ENCODE data around the gene PRTG. TPM values are rescaled to one million over a fixed set of nuclear protein-coding genes. Genes with fewer than 3 reads are reported as not detected.

PRTG gene
- total and polyA plus RNA-seq, 2 experiments from 2014 or later, result 0.63 to 3.4 TPM

DNA sequence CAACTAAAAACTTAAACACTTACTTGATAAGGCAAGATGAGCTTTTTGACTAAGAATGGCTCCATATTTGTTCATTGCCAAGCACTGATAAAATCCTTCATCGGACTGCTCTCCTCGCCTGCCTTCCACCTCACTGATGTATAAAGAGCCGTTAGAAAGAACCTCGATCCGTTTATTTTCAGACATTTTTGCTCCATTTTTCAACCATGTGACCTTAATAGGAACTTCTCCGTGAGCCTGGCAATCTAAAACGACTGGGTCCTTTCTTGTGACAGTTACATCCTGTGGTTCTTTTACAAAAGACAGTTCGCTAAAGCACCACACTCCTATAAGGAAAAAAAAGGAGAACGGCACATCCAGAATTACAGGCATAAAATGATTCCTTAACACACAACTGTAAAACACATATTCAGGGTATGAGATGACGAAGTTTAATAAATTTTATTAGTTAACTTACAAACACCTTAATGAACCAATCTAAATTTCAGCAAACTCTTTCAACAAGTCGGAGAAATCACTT lies 2.5 kb downstream of the PRTG start (continued):
- TF ChIP-seq ZNF114 (CRISPR knock-in tag; IDR thresholded peaks at IDR 0.05), result no peak
- no peak for TF ChIP-seq CREB1 (CRISPR knock-in tag; IDR thresholded peaks at IDR 0.05; ENCODE audit: low read depth)
- TF ChIP-seq ZNF331 (CRISPR knock-in tag; IDR thresholded peaks at IDR 0.05; ENCODE audit: low read depth), result no peak
- TF ChIP-seq, protein P1, sequence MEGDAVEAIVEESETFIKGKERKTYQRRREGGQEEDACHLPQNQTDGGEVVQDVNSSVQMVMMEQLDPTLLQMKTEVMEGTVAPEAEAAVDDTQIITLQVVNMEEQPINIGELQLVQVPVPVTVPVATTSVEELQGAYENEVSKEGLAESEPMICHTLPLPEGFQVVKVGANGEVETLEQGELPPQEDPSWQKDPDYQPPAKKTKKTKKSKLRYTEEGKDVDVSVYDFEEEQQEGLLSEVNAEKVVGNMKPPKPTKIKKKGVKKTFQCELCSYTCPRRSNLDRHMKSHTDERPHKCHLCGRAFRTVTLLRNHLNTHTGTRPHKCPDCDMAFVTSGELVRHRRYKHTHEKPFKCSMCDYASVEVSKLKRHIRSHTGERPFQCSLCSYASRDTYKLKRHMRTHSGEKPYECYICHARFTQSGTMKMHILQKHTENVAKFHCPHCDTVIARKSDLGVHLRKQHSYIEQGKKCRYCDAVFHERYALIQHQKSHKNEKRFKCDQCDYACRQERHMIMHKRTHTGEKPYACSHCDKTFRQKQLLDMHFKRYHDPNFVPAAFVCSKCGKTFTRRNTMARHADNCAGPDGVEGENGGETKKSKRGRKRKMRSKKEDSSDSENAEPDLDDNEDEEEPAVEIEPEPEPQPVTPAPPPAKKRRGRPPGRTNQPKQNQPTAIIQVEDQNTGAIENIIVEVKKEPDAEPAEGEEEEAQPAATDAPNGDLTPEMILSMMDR (conservative IDR thresholded peaks at IDR 0.05; ENCODE audit: low read depth in 2 of 2), result no peak

DNA sequence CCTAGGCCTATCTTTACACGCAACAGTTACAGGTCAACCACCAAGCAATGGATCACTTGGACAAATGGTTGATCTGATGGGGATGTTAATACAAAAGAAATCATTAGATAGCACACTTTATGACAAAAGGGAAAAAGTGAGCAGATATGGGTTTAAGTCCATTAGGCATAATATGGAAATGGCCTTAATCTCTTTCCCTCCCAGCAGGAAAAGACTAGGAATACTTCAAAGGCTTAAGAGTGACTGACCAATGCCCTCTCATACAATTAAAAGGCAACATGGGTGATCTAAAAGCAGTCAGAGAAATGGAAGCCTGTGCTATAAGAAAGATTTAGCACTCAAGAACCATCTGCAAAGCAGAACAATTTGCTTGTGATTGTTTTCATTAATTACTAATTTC lies 3.3 kb downstream of the PRTG start:
- Histone ChIP-seq H4K20me1 (replicated peaks; ENCODE audit: insufficient read depth) (peaks cover 32% of the 10 kb centered on the region), H3K4me2 (no peak overlapping the region), H3K9me2 (ENCODE audit: insufficient read depth) (no peaks in the 10 kb centered on the region), H3K27me3 (ENCODE audit: insufficient read depth) (peaks cover 100% of the 10 kb centered on the region), H3K79me2 (replicated peaks; ENCODE audit: insufficient read depth) (no peaks in the 10 kb centered on the region), H3K4me3 (no peak overlapping the region), H2AFZ (no peak overlapping the region), H3F3A (replicated peaks; ENCODE audit: low read depth) (peaks cover 7% of the 10 kb centered on the region), H3K4me1 (ENCODE audit: insufficient read depth) (peaks cover 22% of the 10 kb centered on the region), H3K36me3 (ENCODE audit: insufficient read depth) (no peaks in the 10 kb centered on the region), H3K27ac (ENCODE audit: low read depth) (no peak overlapping the region)
- no peaks in the 10 kb centered on the region for H3K36me3 Mint-ChIP-seq (ENCODE audit: low read depth)
- H3K4me3 Mint-ChIP-seq, result no peak overlapping the region
- TF ChIP-seq JUNB (IDR thresholded peaks at IDR 0.05; ENCODE audit: unreplicated experiment), result no peak
- H3K4me1 Mint-ChIP-seq, result peaks cover 11% of the 10 kb centered on the region
- no peaks in the 10 kb centered on the region; the same call in 2 of the 3 replicates for H3K9me3 Mint-ChIP-seq
- no peak overlapping the region for H3K27ac Mint-ChIP-seq
- H3K27me3 Mint-ChIP-seq (ENCODE audit: insufficient read depth, low read depth, poor library complexity), result peaks cover 47% of the 10 kb centered on the region
- ATAC-seq (no peak), DNase-seq (ENCODE audit: low spot score) (no peak)

DNA sequence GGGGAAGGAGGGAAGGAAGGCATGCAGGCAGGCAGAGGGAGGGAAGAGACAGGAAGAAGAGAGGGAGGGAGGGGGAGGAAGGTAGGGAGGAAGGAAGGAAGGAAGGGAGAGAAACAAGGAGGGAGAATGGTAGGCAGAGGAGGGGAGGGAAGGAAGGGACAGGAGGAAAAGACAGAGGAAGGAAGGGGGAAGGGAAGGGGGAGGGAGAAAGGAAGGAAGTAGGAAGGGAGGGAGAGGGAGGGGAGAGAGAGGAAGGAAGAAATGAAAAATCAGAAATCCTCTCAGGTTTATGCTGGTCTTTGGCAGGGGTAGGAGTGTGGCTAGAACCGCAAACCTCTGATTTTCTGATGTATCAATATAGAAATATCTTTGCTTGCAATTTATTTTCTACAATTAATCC lies 4.2 kb downstream of the PRTG start:
- DNase-seq (ENCODE audit: low spot score), result no peak
- peaks cover 9% of the 10 kb centered on the region for H3K4me1 Mint-ChIP-seq
- H3K27me3 Mint-ChIP-seq (ENCODE audit: insufficient read depth, low read depth, poor library complexity), result peaks cover 46% of the 10 kb centered on the region
- Histone ChIP-seq H3K4me1 (ENCODE audit: insufficient read depth) (peaks cover 20% of the 10 kb centered on the region), H3K9me2 (ENCODE audit: insufficient read depth) (no peaks in the 10 kb centered on the region), H3K4me3 (no peak overlapping the region), H3K4me2 (no peak overlapping the region), H4K20me1 (replicated peaks; ENCODE audit: insufficient read depth) (peaks cover 33% of the 10 kb centered on the region), H3K79me2 (replicated peaks; ENCODE audit: insufficient read depth) (no peaks in the 10 kb centered on the region), H2AFZ (no peak overlapping the region), H3F3A (replicated peaks; ENCODE audit: low read depth) (peaks cover 7% of the 10 kb centered on the region), H3K27me3 (ENCODE audit: insufficient read depth) (peaks cover 100% of the 10 kb centered on the region), H3K27ac (ENCODE audit: low read depth) (no peak overlapping the region), H3K36me3 (ENCODE audit: insufficient read depth) (no peaks in the 10 kb centered on the region)
- H3K4me3 Mint-ChIP-seq, result no peak overlapping the region
- ATAC-seq, result no peak
- no peaks in the 10 kb centered on the region for H3K36me3 Mint-ChIP-seq (ENCODE audit: low read depth)
- no peak for TF ChIP-seq ZNF114 (CRISPR knock-in tag; IDR thresholded peaks at IDR 0.05)
- H3K27ac Mint-ChIP-seq, result no peak overlapping the region
- H3K9me3 Mint-ChIP-seq, result no peaks in the 10 kb centered on the region; the same call in 2 of the 3 replicates

DNA sequence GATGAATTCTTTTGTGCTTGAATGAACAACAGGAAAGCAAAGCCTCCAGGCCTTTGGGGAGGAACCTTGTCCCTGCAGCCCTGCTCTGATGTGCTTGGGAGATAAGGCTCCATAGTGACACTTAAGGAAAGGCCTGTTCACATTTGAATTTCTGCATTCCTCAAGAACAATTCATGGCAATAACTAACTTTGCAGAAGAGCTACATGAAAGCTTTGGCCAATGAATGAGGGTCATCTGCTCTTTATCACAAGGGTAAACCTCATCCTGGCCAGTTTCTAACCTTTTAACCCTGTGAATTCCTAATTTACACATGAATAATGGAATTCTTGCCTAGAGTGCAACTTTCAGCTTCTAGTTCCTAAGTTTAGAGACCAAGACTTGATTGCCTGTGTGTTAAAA lies 5.6 kb downstream of the PRTG start:
- no peak overlapping the region for H3K4me3 ChIP-seq
- no peak overlapping the region for H3K4me2 ChIP-seq
- no peaks in the 10 kb centered on the region for H3K9me3 Mint-ChIP-seq
- peaks cover 7% of the 10 kb centered on the region for H3F3A ChIP-seq (replicated peaks; ENCODE audit: low read depth)
- H3K9me2 ChIP-seq (ENCODE audit: insufficient read depth), result no peaks in the 10 kb centered on the region
- no peak overlapping the region for H3K4me3 Mint-ChIP-seq
- no peak for TF ChIP-seq STAT1 (IDR thresholded peaks at IDR 0.05; ENCODE audit: unreplicated experiment)
- no peak for TF ChIP-seq ZNF114 (CRISPR knock-in tag; IDR thresholded peaks at IDR 0.05)
- TF ChIP-seq ZNF331 (CRISPR knock-in tag; IDR thresholded peaks at IDR 0.05; ENCODE audit: low read depth), result no peak
- TF ChIP-seq POLR2AphosphoS5 (IDR thresholded peaks at IDR 0.05; ENCODE audit: low read depth), result peak; percentile 55; the same call in 1 of the 2 replicates
- no peak for TF ChIP-seq CREB1 (CRISPR knock-in tag; IDR thresholded peaks at IDR 0.05; ENCODE audit: low read depth)
- peak; percentile 62 for DNase-seq (ENCODE audit: low spot score)
- H3K4me1 Mint-ChIP-seq, result peaks cover 7% of the 10 kb centered on the region
- no peaks in the 10 kb centered on the region for H3K79me2 ChIP-seq (replicated peaks; ENCODE audit: insufficient read depth)
- peaks cover 17% of the 10 kb centered on the region for H3K4me1 ChIP-seq (ENCODE audit: insufficient read depth)
- no peak overlapping the region for H2AFZ ChIP-seq
- H3K27ac Mint-ChIP-seq, result no peak overlapping the region
- H3K36me3 ChIP-seq (ENCODE audit: insufficient read depth), result no peaks in the 10 kb centered on the region
- peaks cover 33% of the 10 kb centered on the region for H4K20me1 ChIP-seq (replicated peaks; ENCODE audit: insufficient read depth)
- peaks cover 100% of the 10 kb centered on the region for H3K27me3 ChIP-seq (ENCODE audit: insufficient read depth)
- H3K36me3 Mint-ChIP-seq (ENCODE audit: low read depth), result no peaks in the 10 kb centered on the region
- no peak overlapping the region for H3K27ac ChIP-seq (ENCODE audit: low read depth)
- peak; percentile 16; the same call in 2 of the 3 replicates for ATAC-seq
- H3K27me3 Mint-ChIP-seq (ENCODE audit: insufficient read depth, low read depth, poor library complexity), result peaks cover 49% of the 10 kb centered on the region

Data from GM23338 (cell line).